Gastroesophageal sphincter (tissue), 3 donors: Measurements from ENCODE around the gene FAM168A.

Source experiments
- CTCF ChIP-seq, 4 experiments: fragments of 200-600 bp in 2 of 4; fragments of 450-650 bp in 2 of 4; sonication (generic) in 1 of 4; IDR thresholded peaks; one replicate each; pipeline ENCODE4 v1.5.1; 2017 to 2019; ENCODE audit warnings: antibody characterized with exemption in 4 of 4, mild to moderate bottlenecking in 2 of 4, moderate library complexity in 2 of 4
- EP300 ChIP-seq: sonication (generic); formaldehyde crosslinking; IDR thresholded peaks from one replicate; pipeline ENCODE4 v1.6.1; 2017; ENCODE audit warnings: antibody characterized with exemption, mild to moderate bottlenecking
- POLR2A ChIP-seq, 2 donors: fragments of 450-650 bp; IDR thresholded peaks; one replicate each; pipeline ENCODE4 v1.6.1; 2017; ENCODE audit warnings: antibody characterized with exemption in 2 of 2, mild to moderate bottlenecking in 2 of 2, moderate library complexity in 1 of 2
- POLR2AphosphoS5 ChIP-seq: sonication (generic); formaldehyde crosslinking; IDR thresholded peaks from one replicate; pipeline ENCODE4 v1.6.1; 2017; ENCODE audit warnings: antibody characterized with exemption

DNA sequence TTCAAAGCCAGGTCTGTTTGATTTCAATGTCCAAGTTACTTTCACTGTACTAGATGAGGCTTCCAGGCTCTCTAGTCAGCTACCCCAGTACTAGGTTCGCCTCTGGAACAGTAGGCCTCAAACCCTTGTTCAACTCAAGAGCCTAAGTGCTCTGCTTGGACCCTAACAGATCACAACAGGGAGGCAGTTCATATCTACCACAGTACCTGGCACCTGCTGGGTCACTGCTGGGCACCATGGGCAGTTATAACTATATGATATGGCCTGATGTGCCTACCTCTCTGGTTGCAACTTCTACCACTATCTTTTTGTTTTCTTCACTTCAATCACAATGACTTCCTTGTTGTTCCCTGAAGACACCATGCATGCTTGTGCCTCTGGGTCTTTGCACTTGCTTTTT is 124.7 kb downstream of the FAM168A start:
- TF ChIP-seq CTCF (IDR thresholded peaks at IDR 0.05), result no peak
- TF ChIP-seq EP300, result no peak
- no peak for TF ChIP-seq POLR2A (IDR thresholded peaks at IDR 0.05)
- no peak for TF ChIP-seq POLR2AphosphoS5
